Naive thymus-derived CD4-positive, alpha-beta T cell (primary cell): ENCODE results near the gene NDNF. TPM values are rescaled to one million over a fixed set of nuclear protein-coding genes. Genes with fewer than 3 reads are reported as not detected.
A peak's percentile ranks its signal among the peaks of the same experiment; 100 is the strongest.

ENCODE experiments used
- ATAC-seq: fragments of 150-1000 bp; cut with Tn5 transposase; 2 replicates; pipeline ENCODE4 v1.10.0; 2021; ENCODE audit warnings: mild to moderate bottlenecking, moderate library complexity
- CTCF ChIA-PET: fragments of 350-600 bp; sonication (Branson Sonifier 250); formaldehyde crosslinking; loops from one replicate; lab custom pipeline; 2021; ENCODE audit warnings: antibody characterized with exemption; lab: Charles Lee
- POLR2A ChIA-PET: fragments of 350-600 bp; sonication (Branson Sonifier 250); formaldehyde crosslinking; loops from one replicate; lab custom pipeline; 2021; ENCODE audit warnings: antibody characterized with exemption, inconsistent platforms; lab: Charles Lee
- DNase-seq, 9 donors: peaks; one replicate each; pipeline versions ENCODE4 v3.0.0 to v3.0.0-alpha.2; 2020 to 2022; ENCODE audit warnings: mixed read lengths in 1 of 9
- H3K27ac ChIP-seq: one replicate; pipeline ENCODE4 v1.7.0; 2013; ENCODE audit warnings: mild to moderate bottlenecking, low read depth, low read length, moderate library complexity
- H3K27me3 ChIP-seq, 2 donors: one replicate each; pipeline ENCODE4 v1.7.0; 2013; ENCODE audit warnings: low read length in 2 of 2, mild to moderate bottlenecking in 2 of 2, moderate library complexity in 2 of 2; ENCODE audit not compliant: control insufficient read depth in 2 of 2, insufficient read depth in 2 of 2
- H3K36me3 ChIP-seq, 3 experiments: 1 replicate in 2 of 3; 2 replicates in 1 of 3; pipeline ENCODE4 v1.7.0; 2013; ENCODE audit warnings: low read length in 3 of 3, mild to moderate bottlenecking in 3 of 3, moderate library complexity in 1 of 3; ENCODE audit not compliant: insufficient read depth in 3 of 3, control insufficient read depth in 2 of 3
- H3K4me1 ChIP-seq, 2 donors: one replicate each; pipeline ENCODE4 v1.7.0; 2013; ENCODE audit warnings: low read length in 2 of 2, mild to moderate bottlenecking in 2 of 2, moderate library complexity in 1 of 2; ENCODE audit not compliant: control insufficient read depth in 2 of 2, insufficient read depth in 2 of 2
- H3K4me3 ChIP-seq: 2 replicates; pipeline ENCODE4 v1.7.0; 2013; ENCODE audit warnings: mild to moderate bottlenecking, low read length
- H3K9me3 ChIP-seq, 3 experiments: 1 replicate in 2 of 3; 2 replicates in 1 of 3; pipeline ENCODE4 v1.7.0; 2013; ENCODE audit warnings: low read length in 3 of 3; ENCODE audit not compliant: control insufficient read depth in 2 of 3
- H3K27ac Mint-ChIP-seq, 9 donors: one replicate each; pipeline ENCODE4 v1.8.0; 2020 to 2022; ENCODE audit warnings: mixed read lengths in 9 of 9, mild to moderate bottlenecking in 8 of 9, moderate library complexity in 5 of 9, inconsistent platforms in 2 of 9
- H3K27me3 Mint-ChIP-seq, 5 donors: one replicate each; pipeline ENCODE4 v1.8.0; 2021 to 2022; ENCODE audit warnings: mixed read lengths in 5 of 5, mild to moderate bottlenecking in 1 of 5
- H3K36me3 Mint-ChIP-seq, 5 donors: one replicate each; pipeline ENCODE4 v1.8.0; 2020 to 2022; ENCODE audit warnings: mixed read lengths in 5 of 5, mild to moderate bottlenecking in 3 of 5, inconsistent platforms in 1 of 5
- H3K4me1 Mint-ChIP-seq, 7 donors: one replicate each; pipeline ENCODE4 v1.8.0; 2020 to 2022; ENCODE audit warnings: mixed read lengths in 7 of 7, mild to moderate bottlenecking in 3 of 7, inconsistent platforms in 1 of 7
- H3K4me3 Mint-ChIP-seq, 10 donors: one replicate each; pipeline ENCODE4 v1.8.0; 2020 to 2022; ENCODE audit warnings: mild to moderate bottlenecking in 10 of 10, mixed read lengths in 10 of 10, moderate library complexity in 6 of 10, inconsistent platforms in 2 of 10
- H3K9me3 Mint-ChIP-seq, 11 donors: one replicate each; pipeline ENCODE4 v1.8.0; 2020 to 2022; ENCODE audit warnings: mixed read lengths in 11 of 11, mild to moderate bottlenecking in 4 of 11, inconsistent platforms in 1 of 11, moderate library complexity in 1 of 11
- intact Hi-C, 2 donors: fragments of 100-400 bp; cut with micrococcal nuclease; formaldehyde crosslinking; loops; one replicate each; pipeline ENCODE4 v1.15.1; 2023
- polyA plus RNA-seq, 2 donors: library from polyadenylated mRNA; unstranded; fragments of 300-500 nt; fragmentation: Illumina TruSeq; gene quantifications; one replicate each; pipeline ENCODE4 v1.2.3, GENCODE V29; 2021
- total RNA-seq, 6 experiments: library from RNA in 5 of 6; stranded (reverse) in 5 of 6; gene quantifications; 1 replicate in 5 of 6; 2 replicates in 1 of 6; pipeline ENCODE4 v1.2.3 and lab custom pipeline; 2021 to 2026

Gene NDNF
- total and polyA plus RNA-seq, 7 experiments from 2014 or later: not detected

- DNase-seq (peak in 7 of 9 donors; percentile 18 to 70 (median 64)), ATAC-seq (peak; percentile 93)
- peaks cover 0 to 4% (median 0%) of the 10 kb centered on the region in 5 donors for H3K36me3 Mint-ChIP-seq
- no peaks in the 10 kb centered on the region for H3K9me3 Mint-ChIP-seq
- no peaks in the 10 kb centered on the region for H3K36me3 ChIP-seq
- no peaks in the 10 kb centered on the region for H3K27me3 Mint-ChIP-seq
- POLR2A ChIA-PET: interaction anchor here (1.2 kb wide), 1 partner anchor 15 kb away, joined by 3 read pairs; no protein-coding TSS in a partner anchor
- H3K4me3 Mint-ChIP-seq: peak overlapping the region in 9 of 10 donors; percentile 42 to 89 (median 74)
- H3K27me3 ChIP-seq: no peaks in the 10 kb centered on the region
- H3K4me3 ChIP-seq: no peak overlapping the region
- peak overlapping the region; percentile 26 for H3K27ac ChIP-seq
- no peaks in the 10 kb centered on the region for H3K9me3 ChIP-seq
- intact Hi-C loops: loop anchor here in 1 of 2 donors (2.0 to 5.0 kb wide), 5 partner anchors 31 to 172 kb away; partner anchors contain the start of gene PRDM5
- H3K4me1 ChIP-seq: peaks cover 0 to 39% of the 10 kb centered on the region in 2 donors
- H3K4me1 Mint-ChIP-seq: peaks cover 3 to 96% (median 82%) of the 10 kb centered on the region in 7 donors
- CTCF ChIA-PET: interaction anchor here (0.6 to 0.8 kb wide), 3 partner anchors 14 to 88 kb away, joined by 3 to 5 read pairs (median 3); no protein-coding TSS in a partner anchor
- H3K27ac Mint-ChIP-seq: peak overlapping the region in 8 of 9 donors; percentile 81 to 97 (median 92)
These were observed 62.5 kb downstream of the NDNF start for GRCh38 chr4:121009578-121010478.

- H3K4me1 ChIP-seq: peaks cover 0 to 39% of the 10 kb centered on the region in 2 donors
- H3K27ac Mint-ChIP-seq: peak overlapping the region in 8 of 9 donors; percentile 48 to 97 (median 88)
- H3K4me3 Mint-ChIP-seq: peak overlapping the region in 3 of 10 donors; percentile 9 to 72 (median 16)
- no peak for DNase-seq
- no peaks in the 10 kb centered on the region for H3K27me3 ChIP-seq
- intact Hi-C loops: loop anchor here in 1 of 2 donors (2.0 to 5.0 kb wide), 5 partner anchors 33 to 175 kb away; partner anchors contain the start of gene PRDM5
- peaks cover 0 to 7% (median 4%) of the 10 kb centered on the region in 5 donors for H3K36me3 Mint-ChIP-seq
- no peaks in the 10 kb centered on the region for H3K9me3 ChIP-seq
- no peak overlapping the region for H3K4me3 ChIP-seq
- CTCF ChIA-PET: no interaction called here
- no peak for ATAC-seq
- peaks cover 3 to 74% (median 65%) of the 10 kb centered on the region in 7 donors for H3K4me1 Mint-ChIP-seq
- peaks cover 0 to 5% (median 2%) of the 10 kb centered on the region in 11 donors for H3K9me3 Mint-ChIP-seq
- no peaks in the 10 kb centered on the region for H3K36me3 ChIP-seq
- POLR2A ChIA-PET: interaction anchor here (1.2 kb wide), 2 partner anchors 8 kb away, joined by 3 to 4 read pairs; no protein-coding TSS in a partner anchor
- no peak overlapping the region for H3K27ac ChIP-seq
- no peaks in the 10 kb centered on the region for H3K27me3 Mint-ChIP-seq
These were observed 64.7 kb downstream of the NDNF start for GRCh38 chr4:121007660-121008059.

GRCh38 chr4:121003863-121004262 is 68.5 kb downstream of the NDNF start:
- peaks cover 0 to 36% (median 29%) of the 10 kb centered on the region in 7 donors for H3K4me1 Mint-ChIP-seq
- ATAC-seq: no peak

GRCh38 chr4:120995266-120996010 is 76.9 kb downstream of the NDNF start:
- intact Hi-C loops: loop anchor here in 1 of 2 donors (2.0 kb wide), 1 partner anchor 19 kb away; no protein-coding TSS in a partner anchor
- H3K27me3 Mint-ChIP-seq: peaks cover 0 to 4% (median 0%) of the 10 kb centered on the region in 5 donors
- DNase-seq (no peak), ATAC-seq (no peak)
- Histone ChIP-seq H3K27me3 (no peaks in the 10 kb centered on the region), H3K9me3 (no peaks in the 10 kb centered on the region), H3K4me1 (peaks cover 0 to 10% of the 10 kb centered on the region in 2 donors), H3K36me3 (no peaks in the 10 kb centered on the region), H3K27ac (no peak overlapping the region), H3K4me3 (no peak overlapping the region)
- peaks cover 0 to 4% (median 0%) of the 10 kb centered on the region in 11 donors for H3K9me3 Mint-ChIP-seq
- ChIA-PET CTCF (no interaction called here), POLR2A (no interaction called here)
- H3K27ac Mint-ChIP-seq: no peak overlapping the region
- peaks cover 0 to 29% (median 19%) of the 10 kb centered on the region in 7 donors for H3K4me1 Mint-ChIP-seq
- H3K36me3 Mint-ChIP-seq: peaks cover 0 to 4% (median 0%) of the 10 kb centered on the region in 5 donors
- H3K4me3 Mint-ChIP-seq: no peak overlapping the region

More at GRCh38 chr4:121003863-121004262, 68.5 kb downstream of the NDNF start:
- ChIA-PET POLR2A (interaction anchor here (0.6 kb wide), 1 partner anchor 67 kb away, joined by 4 read pairs; no protein-coding TSS in a partner anchor), CTCF (interaction anchor here (0.7 to 1.0 kb wide), 3 partner anchors 10 to 12 kb away, joined by 3 to 4 read pairs (median 3); no protein-coding TSS in a partner anchor)
- no peaks in the 10 kb centered on the region for H3K9me3 ChIP-seq
- peaks cover 0 to 8% (median 0%) of the 10 kb centered on the region in 5 donors for H3K27me3 Mint-ChIP-seq
- H3K27ac ChIP-seq: no peak overlapping the region
- H3K27me3 ChIP-seq: no peaks in the 10 kb centered on the region
- H3K4me3 ChIP-seq: no peak overlapping the region
- no peak overlapping the region for H3K4me3 Mint-ChIP-seq
- H3K27ac Mint-ChIP-seq: no peak overlapping the region
- no peak for DNase-seq
- H3K36me3 Mint-ChIP-seq: peaks cover 0 to 7% (median 5%) of the 10 kb centered on the region in 5 donors
- intact Hi-C loops: no loop called here
- H3K36me3 ChIP-seq: no peaks in the 10 kb centered on the region
- peaks cover 0 to 9% of the 10 kb centered on the region in 2 donors for H3K4me1 ChIP-seq
- H3K9me3 Mint-ChIP-seq: peaks cover 0 to 9% (median 2%) of the 10 kb centered on the region in 11 donors

GRCh38 chr4:120994521-120994920 is 77.8 kb downstream of the NDNF start:
- H3K27me3 ChIP-seq: no peaks in the 10 kb centered on the region

More at GRCh38 chr4:120994521-120994920, 77.8 kb downstream of the NDNF start:
- H3K4me1 ChIP-seq: peaks cover 0 to 10% of the 10 kb centered on the region in 2 donors
- no peak for DNase-seq
- intact Hi-C loops: loop anchor here in 1 of 2 donors (2.0 kb wide), 1 partner anchor 18 kb away; no protein-coding TSS in a partner anchor
- no peaks in the 10 kb centered on the region for H3K36me3 ChIP-seq
- ChIA-PET POLR2A (interaction anchor here (0.7 to 1.5 kb wide), 2 partner anchors 16 to 66 kb away, joined by 3 to 4 read pairs; no protein-coding TSS in a partner anchor), CTCF (no interaction called here)
- H3K27ac Mint-ChIP-seq: peak overlapping the region in 3 of 9 donors; percentile 2 to 49 (median 18)
- H3K4me1 Mint-ChIP-seq: peaks cover 0 to 29% (median 19%) of the 10 kb centered on the region in 7 donors
- no peak overlapping the region for H3K27ac ChIP-seq
- no peaks in the 10 kb centered on the region for H3K27me3 Mint-ChIP-seq
- peaks cover 0 to 3% (median 0%) of the 10 kb centered on the region in 11 donors for H3K9me3 Mint-ChIP-seq
- peak overlapping the region in 2 of 10 donors; percentile 7 to 34 for H3K4me3 Mint-ChIP-seq
- ATAC-seq: no peak
- H3K36me3 Mint-ChIP-seq: peaks cover 0 to 4% (median 0%) of the 10 kb centered on the region in 5 donors
- no peaks in the 10 kb centered on the region for H3K9me3 ChIP-seq
- H3K4me3 ChIP-seq: no peak overlapping the region
